SK-N-SH (cell line): Measurements from ENCODE around the gene EIF4E2. TPM values are rescaled to one million over a fixed set of nuclear protein-coding genes. Genes with fewer than 3 reads are reported as not detected.

Source experiments
- CTCF ChIA-PET: fragments of 300-600, 350-600 bp; formaldehyde crosslinking; extraction: SDS; loops from one replicate; lab custom pipeline; 2021; lab: Yijun Ruan, JAX
- POLR2A ChIA-PET: fragments of 350-600 bp; sonication (Branson Sonifier 250); formaldehyde crosslinking; extraction: SDS; loops from one replicate; lab custom pipeline; 2020; ENCODE audit warnings: antibody characterized with exemption, inconsistent platforms; lab: Yijun Ruan, JAX
- DNase-seq: peaks from one replicate; pipeline ENCODE4 v3.0.0; 2012
- H2AFZ ChIP-seq: fragments of 200-600 bp; sonication (generic); 2 replicates; pipeline ENCODE4 v1.8.1; 2016; ENCODE audit warnings: antibody characterized with exemption, mild to moderate bottlenecking, low read depth
- H3F3A ChIP-seq: fragments of 200-600 bp; sonication (generic); replicated peaks from 2 replicates; pipeline ENCODE3; 2016; ENCODE audit warnings: antibody characterized with exemption, mild to moderate bottlenecking; ENCODE audit not compliant: insufficient read depth
- H3K27ac ChIP-seq, 2 experiments: fragments of 200-500 bp in 1 of 2; fragments of 200-600 bp in 1 of 2; sonication (Bioruptor generic) in 1 of 2; sonication (generic), shearing (Covaris generic) in 1 of 2; 2 replicates each; pipeline versions ENCODE4 v1.5.1 to v1.6.1; 2014 to 2016; ENCODE audit warnings: low read depth in 2 of 2, inconsistent platforms in 1 of 2, low read length in 1 of 2, mild to moderate bottlenecking in 1 of 2, mixed read lengths in 1 of 2
- H3K27me3 ChIP-seq: fragments of 200-600 bp; sonication (generic), shearing (Covaris generic); 2 replicates; pipeline ENCODE4 v1.6.1; 2016; ENCODE audit warnings: mixed run types; ENCODE audit not compliant: insufficient read depth
- H3K36me3 ChIP-seq, 2 experiments: fragments of 200-500 bp in 1 of 2; fragments of 200-600 bp in 1 of 2; sonication (Bioruptor generic) in 1 of 2; sonication (generic) in 1 of 2; replicated peaks in 1 of 2; 2 replicates each; pipeline versions ENCODE3 to v1.5.1; 2014 to 2016; ENCODE audit warnings: low read length in 1 of 2, mild to moderate bottlenecking in 1 of 2; ENCODE audit not compliant: insufficient read depth in 2 of 2, control insufficient read depth in 1 of 2
- H3K4me1 ChIP-seq, 2 experiments: fragments of 200-500 bp in 1 of 2; fragments of 200-600 bp in 1 of 2; sonication (Bioruptor generic) in 1 of 2; sonication (generic), shearing (Covaris generic) in 1 of 2; 2 replicates each; pipeline versions ENCODE4 v1.5.1 to v1.6.1; 2014 to 2016; ENCODE audit warnings: low read depth in 1 of 2, low read length in 1 of 2, mixed run types in 1 of 2; ENCODE audit not compliant: insufficient read depth in 2 of 2, control insufficient read depth in 1 of 2
- H3K4me2 ChIP-seq: fragments of 200-600 bp; sonication (generic), shearing (Covaris generic); 2 replicates; pipeline ENCODE4 v1.6.1; 2017; ENCODE audit warnings: mixed run types
- H3K4me3 ChIP-seq, 2 experiments: fragments of 200-500 bp in 1 of 2; fragments of 200-600 bp in 1 of 2; sonication (Bioruptor generic) in 1 of 2; sonication (generic), shearing (Covaris generic) in 1 of 2; 2 replicates each; pipeline versions ENCODE4 v1.5.1 to v1.8.1; 2014 to 2016; ENCODE audit warnings: low read depth in 2 of 2, inconsistent platforms in 1 of 2, low read length in 1 of 2, mild to moderate bottlenecking in 1 of 2, mixed read lengths in 1 of 2, moderate library complexity in 1 of 2
- H3K79me2 ChIP-seq: fragments of 200-600 bp; sonication (generic); 2 replicates; pipeline ENCODE4 v1.8.1; 2017; ENCODE audit warnings: mild to moderate bottlenecking; ENCODE audit not compliant: insufficient read depth
- H3K9ac ChIP-seq: fragments of 200-600 bp; sonication (generic); 2 replicates; pipeline ENCODE4 v1.6.1; 2017; ENCODE audit warnings: mixed run types
- H3K9me2 ChIP-seq: fragments of 200-600 bp; sonication (generic); 2 replicates; pipeline ENCODE4 v1.6.1; 2017; ENCODE audit warnings: mixed run types
- H3K9me3 ChIP-seq: fragments of 200-600 bp; sonication (generic); 2 replicates; pipeline ENCODE4 v1.6.1; 2017; ENCODE audit warnings: mixed run types, mild to moderate bottlenecking, moderate library complexity
- H4K20me1 ChIP-seq: fragments of 200-600 bp; sonication (generic); 2 replicates; pipeline ENCODE4 v1.6.1; 2017; ENCODE audit warnings: mild to moderate bottlenecking, mixed run types; ENCODE audit not compliant: insufficient read depth
- CTCF ChIP-seq: fragments of 200-600 bp; sonication (generic); IDR thresholded peaks from 2 replicates; pipeline ENCODE4 v1.6.1; 2017; ENCODE audit warnings: antibody characterized with exemption, mild to moderate bottlenecking, moderate library complexity
- ELF1 ChIP-seq: IDR thresholded peaks from 2 replicates; pipeline ENCODE4 v1.4.0; 2012
- EP300 ChIP-seq, 2 experiments: IDR thresholded peaks; 2 replicates each; pipeline versions ENCODE4 v1.4.0 to v1.6.1; 2012; ENCODE audit warnings: borderline replicate concordance in 1 of 2, low read depth in 1 of 2, low read length in 1 of 2
- FOXJ3 ChIP-seq: sonication (generic); formaldehyde crosslinking; IDR thresholded peaks from 2 replicates; pipeline ENCODE4 v1.5.1; 2020; ENCODE audit warnings: mild to moderate bottlenecking, missing genetic modification reagents
- FOXM1 ChIP-seq: IDR thresholded peaks from 2 replicates; pipeline ENCODE4 v1.4.0; 2012; ENCODE audit warnings: low read depth, mild to moderate bottlenecking
- GABPA ChIP-seq: IDR thresholded peaks from 2 replicates; pipeline ENCODE4 v1.4.0; 2012; ENCODE audit warnings: low read depth, mild to moderate bottlenecking
- GATA2 ChIP-seq: sonication (generic); formaldehyde crosslinking; IDR thresholded peaks from 2 replicates; pipeline ENCODE4 v1.5.0; 2020; ENCODE audit warnings: mild to moderate bottlenecking, missing genetic modification reagents
- MAX ChIP-seq: IDR thresholded peaks from 2 replicates; pipeline ENCODE4 v1.4.0; 2012; ENCODE audit warnings: low read depth
- NFIC ChIP-seq: IDR thresholded peaks from 2 replicates; pipeline ENCODE4 v1.4.0; 2012; ENCODE audit warnings: borderline replicate concordance
- PBX3 ChIP-seq: IDR thresholded peaks from 2 replicates; pipeline ENCODE4; 2012
- POLR2AphosphoS5 ChIP-seq: IDR thresholded peaks from 2 replicates; pipeline ENCODE4 v1.6.1; 2012; ENCODE audit warnings: low read depth, low read length
- RAD21 ChIP-seq: IDR thresholded peaks from 2 replicates; pipeline ENCODE4 v1.6.1; 2012; ENCODE audit warnings: mild to moderate bottlenecking, low read length
- RFX5 ChIP-seq: IDR thresholded peaks from 2 replicates; pipeline ENCODE4 v1.6.1; 2012; ENCODE audit warnings: mild to moderate bottlenecking, improper control_type of control experiment, low read length
- SIN3A ChIP-seq: IDR thresholded peaks from 2 replicates; pipeline ENCODE4 v1.6.1; 2012; ENCODE audit warnings: low read depth, mild to moderate bottlenecking, low read length, moderate library complexity, borderline replicate concordance
- TAF1 ChIP-seq: IDR thresholded peaks from 2 replicates; pipeline ENCODE4 v1.6.1; 2012; ENCODE audit warnings: low read depth, mild to moderate bottlenecking, low read length, moderate library complexity, borderline replicate concordance
- TCF12 ChIP-seq: IDR thresholded peaks from 2 replicates; pipeline ENCODE4 v1.4.0; 2012
- USF1 ChIP-seq: IDR thresholded peaks from 2 replicates; pipeline ENCODE4 v1.4.0; 2012; ENCODE audit warnings: low read depth, borderline replicate concordance
- USF2 ChIP-seq: fragments of 150-350 bp; IDR thresholded peaks from 2 replicates; pipeline ENCODE4 v1.6.1; 2017; ENCODE audit warnings: antibody characterized with exemption, low read length, low read depth, borderline replicate concordance
- YY1 ChIP-seq: IDR thresholded peaks from 2 replicates; pipeline ENCODE4 v1.4.0; 2012; ENCODE audit warnings: low read depth, mild to moderate bottlenecking
- ZBTB33 ChIP-seq: IDR thresholded peaks from 2 replicates; pipeline ENCODE4 v1.4.0; 2012; ENCODE audit warnings: low read depth, borderline replicate concordance
- WGBS: methylation state at CpG from one replicate; pipeline ENCODE4 v1.1.6; 2017; ENCODE audit warnings: low lambda C conversion rate; 5-methylcytosine and 5-hydroxymethylcytosine counted together
- polyA plus RNA-seq, 3 experiments: library from polyadenylated mRNA; depleted of rRNA; stranded (reverse); fragments of >200 nt; gene quantifications; 2 replicates each; pipeline ENCODE4 v1.2.3, GENCODE V29; 2012

Gene EIF4E2
- polyA plus RNA-seq, 1 of the 3 experiments (the other 2 are of a cell fraction): 29.1 TPM

- TF ChIP-seq USF2 (no peak), FOXM1 (no peak), YY1 (peak; percentile 68), USF1 (0 out of 2 replicates have a peak, but pooled peaks have one; percentile 5), EP300 (IDR thresholded peaks at IDR 0.05; ENCODE audit: borderline replicate concordance in 1 of 2, low read depth in 1 of 2, low read length in 1 of 2) (peak in 1 of 2 experiments; percentile 4; a peak in 1 of 4 replicates), ZBTB33 (peak; percentile 40; the same call in 1 of the 2 replicates), GATA2 (peak; percentile 37; the same call in 1 of the 2 replicates), TAF1 (peak; percentile 87), NFIC (no peak; the same call in 1 of the 2 replicates)
Measured at GRCh38 chr2:232550354-232551249, at the start of gene EIF4E2, which contains the start of gene TIGD1 (continued).

- CTCF ChIA-PET: interaction anchor here (0.8 to 3.0 kb wide), 4 partner anchors 21 to 790 kb away, joined by 3 to 24 read pairs (median 4); partner anchors contain the start of gene PRSS56
Measured at GRCh38 chr2:232501331-232501771, 49.1 kb upstream of the EIF4E2 start.

More at GRCh38 chr2:232501331-232501771, 49.1 kb upstream of the EIF4E2 start:
- POLR2A ChIA-PET: no interaction called here
- Histone ChIP-seq H3K4me2 (no peak overlapping the region), H3K4me3 (no peak overlapping the region), H3K79me2 (no peaks in the 10 kb centered on the region), H3K27me3 (peaks cover 23% of the 10 kb centered on the region), H3F3A (no peaks in the 10 kb centered on the region), H3K27ac (no peak overlapping the region), H3K9ac (no peak overlapping the region), H3K9me2 (no peaks in the 10 kb centered on the region), H3K4me1 (peaks cover 0 to 47% of the 10 kb centered on the region in 2 experiments; a peak in 1 of 4 replicates), H3K36me3 (no peaks in the 10 kb centered on the region), H4K20me1 (no peaks in the 10 kb centered on the region), H2AFZ (no peak overlapping the region), H3K9me3 (no peaks in the 10 kb centered on the region)
- TF ChIP-seq TAF1 (no peak), GATA2 (no peak), YY1 (no peak), TCF12 (no peak), CTCF (no peak), ELF1 (no peak), FOXJ3 (no peak), RAD21 (no peak), GABPA (no peak), EP300 (IDR thresholded peaks at IDR 0.05; ENCODE audit: borderline replicate concordance in 1 of 2, low read depth in 1 of 2, low read length in 1 of 2) (no peak), RFX5 (no peak), SIN3A (no peak), POLR2AphosphoS5 (no peak), PBX3 (no peak), USF2 (no peak), MAX (no peak)
- WGBS: 86% methylated on average over 9 of the region's 9 CpGs
- no peak for DNase-seq
